Measurements from ENCODE around the gene FBXL16. TPM values are rescaled to one million over a fixed set of nuclear protein-coding genes. Genes with fewer than 3 reads are reported as not detected.

Gene FBXL16
- polyA plus RNA-seq, 1 experiment, result 0.67 TPM

GRCh38 chr16:700684-701584, 4.7 kb downstream of the FBXL16 start:
- no peak for TF ChIP-seq CTCF (IDR thresholded peaks at IDR 0.05; ENCODE audit: insufficient read depth, low read depth, low read length)
- CTCF ChIA-PET, result interaction anchor here (0.6 to 4.2 kb wide), 4 partner anchors 11 to 85 kb away, joined by 3 to 13 read pairs (median 6); no protein-coding TSS in a partner anchor
- no peak overlapping the region for H3K4me3 ChIP-seq (ENCODE audit: low read depth, low read length)
- POLR2A ChIA-PET, result no interaction called here
- no peaks in the 10 kb centered on the region for H3K36me3 ChIP-seq (ENCODE audit: control insufficient read depth, insufficient read depth, low read length)
- H3K27me3 ChIP-seq (ENCODE audit: control insufficient read depth, insufficient read depth, low read length), result peaks cover 29% of the 10 kb centered on the region
- DNase-seq (ENCODE audit: low read depth), result no peak

GRCh38 chr16:698911-699671, 6.5 kb downstream of the FBXL16 start:
- CTCF ChIA-PET, result interaction anchor here (0.8 to 1.5 kb wide), 2 partner anchors 13 to 87 kb away, joined by 3 read pairs; no protein-coding TSS in a partner anchor
- DNase-seq (ENCODE audit: low read depth), result no peak
- TF ChIP-seq CTCF (IDR thresholded peaks at IDR 0.05; ENCODE audit: insufficient read depth, low read depth, low read length), result no peak
- POLR2A ChIA-PET, result no interaction called here
- Histone ChIP-seq H3K27me3 (ENCODE audit: control insufficient read depth, insufficient read depth, low read length) (peaks cover 32% of the 10 kb centered on the region), H3K4me3 (ENCODE audit: low read depth, low read length) (no peak overlapping the region), H3K36me3 (ENCODE audit: control insufficient read depth, insufficient read depth, low read length) (no peaks in the 10 kb centered on the region)

DNA sequence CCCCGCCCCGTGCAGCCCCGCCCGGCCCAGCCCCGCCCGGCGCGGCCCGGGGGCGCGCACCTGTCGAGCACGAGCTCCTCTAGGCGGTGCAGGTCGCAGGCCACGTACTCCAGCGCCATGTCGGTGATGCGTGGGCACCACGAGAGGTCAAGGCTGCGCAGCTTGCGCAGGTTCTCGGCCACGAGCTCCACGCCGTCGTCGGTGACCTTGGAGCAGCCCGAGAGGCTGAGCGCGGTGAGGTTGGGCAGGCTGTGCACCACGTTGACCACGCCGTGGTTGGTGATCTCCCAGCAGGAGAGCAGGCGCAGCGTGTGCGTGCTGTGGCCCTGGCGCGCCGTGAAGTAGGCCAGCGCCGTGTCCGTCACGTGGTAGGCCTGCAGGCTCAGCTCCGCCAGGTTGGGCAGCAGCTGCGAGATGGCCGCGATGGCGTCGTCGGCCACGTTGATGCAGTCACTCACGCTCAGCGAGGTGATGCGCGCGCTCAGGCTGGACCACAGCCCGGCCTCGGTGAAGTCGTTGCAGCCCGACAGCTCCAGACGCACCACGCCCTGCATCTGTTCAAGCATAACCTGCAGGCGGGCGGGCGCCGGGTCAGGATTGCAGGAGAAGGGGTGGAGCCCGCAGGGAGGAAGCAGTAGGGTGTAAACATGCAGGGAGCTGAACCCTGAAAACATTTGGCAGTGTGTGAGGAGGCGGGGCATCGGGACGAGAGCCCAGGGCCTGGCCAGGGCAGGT, 10.1 kb downstream of the FBXL16 start:
- no peak for DNase-seq (ENCODE audit: low read depth)
- H3K27me3 ChIP-seq (ENCODE audit: control insufficient read depth, insufficient read depth, low read length), result peaks cover 23% of the 10 kb centered on the region
- CTCF ChIA-PET, result no interaction called here
- H3K36me3 ChIP-seq (ENCODE audit: control insufficient read depth, insufficient read depth, low read length), result no peaks in the 10 kb centered on the region
- no peak for TF ChIP-seq CTCF (IDR thresholded peaks at IDR 0.05; ENCODE audit: insufficient read depth, low read depth, low read length)
- POLR2A ChIA-PET, result no interaction called here
- H3K4me3 ChIP-seq (ENCODE audit: low read depth, low read length), result no peak overlapping the region

- DNase-seq (ENCODE audit: low read depth), result no peak
- no peaks in the 10 kb centered on the region for H3K36me3 ChIP-seq (ENCODE audit: control insufficient read depth, insufficient read depth, low read length)
- peaks cover 23% of the 10 kb centered on the region for H3K27me3 ChIP-seq (ENCODE audit: control insufficient read depth, insufficient read depth, low read length)
- POLR2A ChIA-PET, result no interaction called here
- no peak overlapping the region for H3K4me3 ChIP-seq (ENCODE audit: low read depth, low read length)
- TF ChIP-seq CTCF (IDR thresholded peaks at IDR 0.05; ENCODE audit: insufficient read depth, low read depth, low read length), result no peak
- CTCF ChIA-PET, result no interaction called here
These were observed 10.7 kb downstream of the FBXL16 start for GRCh38 chr16:694863-695354.
